ENCODE measurements around the gene PLPPR5.

GRCh38 chr1:98992844-98993243 lies 11.8 kb downstream of the PLPPR5 start:
- TF ChIP-seq, protein P1, sequence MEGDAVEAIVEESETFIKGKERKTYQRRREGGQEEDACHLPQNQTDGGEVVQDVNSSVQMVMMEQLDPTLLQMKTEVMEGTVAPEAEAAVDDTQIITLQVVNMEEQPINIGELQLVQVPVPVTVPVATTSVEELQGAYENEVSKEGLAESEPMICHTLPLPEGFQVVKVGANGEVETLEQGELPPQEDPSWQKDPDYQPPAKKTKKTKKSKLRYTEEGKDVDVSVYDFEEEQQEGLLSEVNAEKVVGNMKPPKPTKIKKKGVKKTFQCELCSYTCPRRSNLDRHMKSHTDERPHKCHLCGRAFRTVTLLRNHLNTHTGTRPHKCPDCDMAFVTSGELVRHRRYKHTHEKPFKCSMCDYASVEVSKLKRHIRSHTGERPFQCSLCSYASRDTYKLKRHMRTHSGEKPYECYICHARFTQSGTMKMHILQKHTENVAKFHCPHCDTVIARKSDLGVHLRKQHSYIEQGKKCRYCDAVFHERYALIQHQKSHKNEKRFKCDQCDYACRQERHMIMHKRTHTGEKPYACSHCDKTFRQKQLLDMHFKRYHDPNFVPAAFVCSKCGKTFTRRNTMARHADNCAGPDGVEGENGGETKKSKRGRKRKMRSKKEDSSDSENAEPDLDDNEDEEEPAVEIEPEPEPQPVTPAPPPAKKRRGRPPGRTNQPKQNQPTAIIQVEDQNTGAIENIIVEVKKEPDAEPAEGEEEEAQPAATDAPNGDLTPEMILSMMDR (IDR thresholded peaks at IDR 0.05; ENCODE audit: low read depth, low read length) = no peak
- no peak for TF ChIP-seq EZH2phosphoT487 (IDR thresholded peaks at IDR 0.05; ENCODE audit: low read depth)
